Limb (tissue), 2 donors: ENCODE data around the gene CNIH3.

Experiments
- DNase-seq, 2 donors: peaks; one replicate each; pipeline ENCODE4 v3.0.0-alpha.2; 2016; ENCODE audit errors: extremely low spot score in 2 of 2

Gene CNIH3

GRCh38 chr1:224613486-224613885 is 2.6 kb upstream of the CNIH3 start:
- no peak for DNase-seq

GRCh38 chr1:224616756-224617409 is 766 bp downstream of the CNIH3 start:
- DNase-seq = peak in 1 of 2 donors; percentile 40

GRCh38 chr1:224617410-224618355 is 1.6 kb downstream of the CNIH3 start:
- no peak for DNase-seq

- DNase-seq = no peak
Observed at GRCh38 chr1:224619209-224619608, 3.1 kb downstream of the CNIH3 start.

GRCh38 chr1:224620105-224620504 is 4.0 kb downstream of the CNIH3 start:
- no peak for DNase-seq

- no peak for DNase-seq
Observed at GRCh38 chr1:224621813-224622682, 5.9 kb downstream of the CNIH3 start.

- DNase-seq = no peak
Observed at GRCh38 chr1:224622831-224623230, 6.7 kb downstream of the CNIH3 start.

- DNase-seq = no peak
Observed at GRCh38 chr1:224623310-224623714, 7.2 kb downstream of the CNIH3 start.

- no peak for DNase-seq
Observed at GRCh38 chr1:224623743-224624333, 7.7 kb downstream of the CNIH3 start.

- no peak for DNase-seq
Observed at GRCh38 chr1:224624432-224624831, 8.3 kb downstream of the CNIH3 start.

GRCh38 chr1:224626042-224626441 is 9.9 kb downstream of the CNIH3 start:
- DNase-seq = no peak

GRCh38 chr1:224629965-224630364 is 13.8 kb downstream of the CNIH3 start:
- no peak for DNase-seq

GRCh38 chr1:224631462-224632115 is 15.5 kb downstream of the CNIH3 start:
- no peak for DNase-seq

- DNase-seq = no peak
Observed at GRCh38 chr1:224632381-224632871, 16.3 kb downstream of the CNIH3 start.

- no peak for DNase-seq
Observed at GRCh38 chr1:224632921-224633321, 16.8 kb downstream of the CNIH3 start.

- DNase-seq = no peak
Observed at GRCh38 chr1:224635356-224635755, 19.2 kb downstream of the CNIH3 start.

GRCh38 chr1:224637515-224637914 is 21.4 kb downstream of the CNIH3 start:
- DNase-seq = no peak

GRCh38 chr1:224637936-224638335 is 21.8 kb downstream of the CNIH3 start:
- no peak for DNase-seq

GRCh38 chr1:224639426-224639975 is 23.4 kb downstream of the CNIH3 start:
- DNase-seq = no peak

GRCh38 chr1:224640018-224640417 is 23.9 kb downstream of the CNIH3 start:
- no peak for DNase-seq
